A673 (cell line): ENCODE data around the gene CRP. TPM values are rescaled to one million over a fixed set of nuclear protein-coding genes. Genes with fewer than 3 reads are reported as not detected.

ENCODE experiments used
- BruUV-seq: library from RNA; stranded (reverse); fragments of 400-500 nt; replicated peaks from 2 replicates; lab custom pipeline; 2021; lab: Mats Ljungman, UMichigan
- CTCF ChIA-PET: fragments of 300-600 bp; sonication (Branson Sonifier 250); formaldehyde crosslinking; loops from one replicate; lab custom pipeline; 2022; ENCODE audit warnings: antibody characterized with exemption; lab: Charles Lee
- POLR2A ChIA-PET: fragments of 300-600 bp; sonication (Branson Sonifier 250); formaldehyde crosslinking; loops from one replicate; lab custom pipeline; 2022; ENCODE audit warnings: antibody characterized with exemption; ENCODE audit not compliant: low non-redundant PET; lab: Charles Lee
- DNase-seq: peaks from one replicate; pipeline ENCODE4 v3.0.0-alpha.2; 2015; ENCODE audit warnings: low spot score
- H3K27ac ChIP-seq: fragments of 200-600 bp; sonication (generic); 2 replicates; pipeline ENCODE4 v1.5.1; 2016; ENCODE audit warnings: mixed run types, low read depth, mild to moderate bottlenecking, mixed read lengths, antibody characterized with exemption, low read length; ENCODE audit not compliant: poor library complexity, severe bottlenecking
- H3K27me3 ChIP-seq: fragments of 200-600 bp; sonication (generic); replicated peaks from 2 replicates; pipeline ENCODE4 v1.6.1; 2017; ENCODE audit warnings: mixed run types, low read depth, mild to moderate bottlenecking, mixed read lengths, antibody characterized with exemption, low read length; ENCODE audit not compliant: insufficient read depth, poor library complexity
- H3K36me3 ChIP-seq: fragments of 200-600 bp; sonication (generic); 2 replicates; pipeline ENCODE4 v1.6.1; 2016; ENCODE audit warnings: mixed run types, mild to moderate bottlenecking, mixed read lengths, antibody characterized with exemption, low read length; ENCODE audit not compliant: insufficient read depth, poor library complexity, severe bottlenecking
- H3K4me1 ChIP-seq: fragments of 200-600 bp; sonication (generic); 2 replicates; pipeline ENCODE4 v1.6.1; 2017; ENCODE audit warnings: mixed run types, mild to moderate bottlenecking, mixed read lengths, antibody characterized with exemption, low read length; ENCODE audit not compliant: insufficient read depth, poor library complexity, severe bottlenecking
- H3K4me3 ChIP-seq: fragments of 200-600 bp; sonication (generic); 2 replicates; pipeline ENCODE4 v1.5.1; 2016; ENCODE audit warnings: low read depth, mixed run types, mild to moderate bottlenecking, mixed read lengths, low read length; ENCODE audit not compliant: poor library complexity, severe bottlenecking
- H3K9me3 ChIP-seq: fragments of 200-600 bp; sonication (generic); 2 replicates; pipeline ENCODE4 v1.6.1; 2016; ENCODE audit warnings: mixed run types, low read depth, mild to moderate bottlenecking, mixed read lengths, antibody characterized with exemption, low read length; ENCODE audit not compliant: poor library complexity, severe bottlenecking
- EZH2 ChIP-seq: fragments of 200-600 bp; sonication (generic); IDR thresholded peaks from 2 replicates; pipeline ENCODE4 v1.6.1; 2017; ENCODE audit warnings: borderline replicate concordance, low read depth, mild to moderate bottlenecking, mixed read lengths, antibody characterized with exemption, low read length; ENCODE audit not compliant: poor library complexity, severe bottlenecking
- intact Hi-C: fragments of 100-400 bp; cut with micrococcal nuclease; formaldehyde crosslinking; loops from one replicate; pipeline ENCODE4 v1.10.0; 2022; ENCODE audit not compliant: unreplicated experiment
- total RNA-seq: library from RNA; stranded (reverse); gene quantifications from 2 replicates; pipeline ENCODE4 v1.2.3, GENCODE V29; 2021
- TF ChIP-seq, protein P1 (sequence below): fragments of 300-800, 200-600 bp; sonication (generic); conservative IDR thresholded peaks from 2 replicates; pipeline ENCODE4 v1.5.1; 2017; ENCODE audit warnings: low read depth, mild to moderate bottlenecking, antibody characterized with exemption, low read length, moderate library complexity, mixed read lengths

Gene CRP
- total RNA-seq, 1 experiment from 2014 or later = not detected

DNA sequence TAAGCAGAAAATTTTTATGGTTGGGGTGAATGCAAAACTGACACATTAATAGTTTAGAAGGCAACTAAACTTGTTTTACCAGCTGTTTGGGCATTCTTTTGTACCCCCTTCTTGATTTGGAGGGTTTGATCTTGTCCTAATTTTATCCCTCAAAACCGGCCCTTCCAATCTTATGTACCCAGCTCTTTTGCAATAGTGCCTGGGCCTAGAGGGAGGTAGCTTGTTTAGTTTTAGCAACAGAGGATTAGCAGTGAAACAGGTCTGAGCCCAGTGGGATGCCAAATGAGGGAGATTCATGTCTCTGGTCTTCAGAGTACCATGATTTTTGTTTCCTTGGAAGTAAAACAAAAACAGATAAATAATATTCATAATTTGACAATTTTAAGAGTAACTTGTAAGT is 45.1 kb downstream of the CRP start:
- no TSS peak for BruUV-seq
- no peaks in the 10 kb centered on the region for H3K9me3 ChIP-seq
- intact Hi-C loops = no loop called here
- H3K4me3 ChIP-seq = no peak overlapping the region
- no peak for DNase-seq
- CTCF ChIA-PET = no interaction called here
- no peak overlapping the region for H3K27ac ChIP-seq
- H3K27me3 ChIP-seq = peaks cover 43% of the 10 kb centered on the region
- POLR2A ChIA-PET = interaction anchor here (0.6 kb wide), 1 partner anchor 1465 kb away, joined by 3 read pairs; no protein-coding TSS in a partner anchor
- TF ChIP-seq, protein P1, sequence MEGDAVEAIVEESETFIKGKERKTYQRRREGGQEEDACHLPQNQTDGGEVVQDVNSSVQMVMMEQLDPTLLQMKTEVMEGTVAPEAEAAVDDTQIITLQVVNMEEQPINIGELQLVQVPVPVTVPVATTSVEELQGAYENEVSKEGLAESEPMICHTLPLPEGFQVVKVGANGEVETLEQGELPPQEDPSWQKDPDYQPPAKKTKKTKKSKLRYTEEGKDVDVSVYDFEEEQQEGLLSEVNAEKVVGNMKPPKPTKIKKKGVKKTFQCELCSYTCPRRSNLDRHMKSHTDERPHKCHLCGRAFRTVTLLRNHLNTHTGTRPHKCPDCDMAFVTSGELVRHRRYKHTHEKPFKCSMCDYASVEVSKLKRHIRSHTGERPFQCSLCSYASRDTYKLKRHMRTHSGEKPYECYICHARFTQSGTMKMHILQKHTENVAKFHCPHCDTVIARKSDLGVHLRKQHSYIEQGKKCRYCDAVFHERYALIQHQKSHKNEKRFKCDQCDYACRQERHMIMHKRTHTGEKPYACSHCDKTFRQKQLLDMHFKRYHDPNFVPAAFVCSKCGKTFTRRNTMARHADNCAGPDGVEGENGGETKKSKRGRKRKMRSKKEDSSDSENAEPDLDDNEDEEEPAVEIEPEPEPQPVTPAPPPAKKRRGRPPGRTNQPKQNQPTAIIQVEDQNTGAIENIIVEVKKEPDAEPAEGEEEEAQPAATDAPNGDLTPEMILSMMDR = no peak
- TF ChIP-seq EZH2 = no peak
- H3K36me3 ChIP-seq = no peaks in the 10 kb centered on the region
- H3K4me1 ChIP-seq = no peaks in the 10 kb centered on the region

DNA sequence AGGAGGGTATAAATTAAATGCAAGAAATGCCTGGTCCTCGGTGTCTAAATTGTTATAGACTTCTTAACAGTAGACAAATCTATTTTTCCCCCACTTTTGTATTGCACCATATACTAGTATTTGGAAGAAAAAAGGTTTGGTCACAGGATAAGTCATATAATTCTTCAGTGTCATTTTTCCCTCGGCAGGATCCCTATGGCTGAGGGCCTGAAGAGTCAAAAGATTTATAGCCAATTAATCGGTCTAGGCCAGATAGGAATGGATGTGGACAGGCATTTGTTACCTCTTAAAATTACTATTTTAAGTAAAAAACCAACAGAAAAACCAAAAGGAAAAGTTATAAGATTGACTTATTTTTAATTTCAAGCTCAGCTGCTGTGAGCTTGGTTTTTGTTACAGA is 45.6 kb downstream of the CRP start:
- POLR2A ChIA-PET = interaction anchor here (0.6 kb wide), 1 partner anchor 1465 kb away, joined by 3 read pairs; no protein-coding TSS in a partner anchor

GRCh38 chr1:159664247-159664646 is 50.1 kb downstream of the CRP start:
- POLR2A ChIA-PET = no interaction called here
- no peak for DNase-seq

More for the DNA sequence above, 45.6 kb downstream of the CRP start:
- no peak overlapping the region for H3K4me3 ChIP-seq
- TF ChIP-seq, protein P1 = no peak
- no peak for TF ChIP-seq EZH2
- intact Hi-C loops = no loop called here
- no peak for DNase-seq
- no peaks in the 10 kb centered on the region for H3K4me1 ChIP-seq
- H3K36me3 ChIP-seq = no peaks in the 10 kb centered on the region
- BruUV-seq = no TSS peak
- H3K27me3 ChIP-seq = peaks cover 43% of the 10 kb centered on the region
- no peaks in the 10 kb centered on the region for H3K9me3 ChIP-seq
- CTCF ChIA-PET = no interaction called here
- H3K27ac ChIP-seq = no peak overlapping the region

More at GRCh38 chr1:159664247-159664646, 50.1 kb downstream of the CRP start:
- Histone ChIP-seq H3K27ac (no peak overlapping the region), H3K27me3 (peaks cover 62% of the 10 kb centered on the region), H3K36me3 (no peaks in the 10 kb centered on the region), H3K4me3 (no peak overlapping the region), H3K4me1 (no peaks in the 10 kb centered on the region), H3K9me3 (no peaks in the 10 kb centered on the region)
- TF ChIP-seq, protein P1 = no peak
- intact Hi-C loops = no loop called here
- CTCF ChIA-PET = no interaction called here
- BruUV-seq = no TSS peak
